B cell (primary cell): ENCODE results near the gene ARHGEF7. TPM values are rescaled to one million over a fixed set of nuclear protein-coding genes. Genes with fewer than 3 reads are reported as not detected.

Experiments used
- ATAC-seq: fragments of 200-7000 bp; cut with Tn5 transposase; one replicate; pipeline ENCODE4 v1.10.0; 2021; ENCODE audit warnings: low read depth, mild to moderate bottlenecking, moderate number of reproducible peaks, moderate library complexity
- CTCF ChIA-PET: fragments of 350-600 bp; sonication (Branson Sonifier 250); formaldehyde crosslinking; loops from one replicate; lab custom pipeline; 2021; ENCODE audit warnings: antibody characterized with exemption, inconsistent platforms; lab: Charles Lee
- POLR2A ChIA-PET: fragments of 350-600 bp; sonication (Branson Sonifier 250); formaldehyde crosslinking; loops from one replicate; lab custom pipeline; 2021; ENCODE audit warnings: antibody characterized with exemption; lab: Charles Lee
- DNase-seq: peaks from one replicate; pipeline ENCODE4 v3.0.0; 2013
- H2AFZ ChIP-seq: 2 replicates; pipeline ENCODE4 v1.6.1; 2012; ENCODE audit warnings: mild to moderate bottlenecking, low read depth, low read length; ENCODE audit not compliant: insufficient read depth, poor library complexity, severe bottlenecking
- H3K27ac ChIP-seq, 2 donors: 1 replicate in 1 of 2; 2 replicates in 1 of 2; pipeline ENCODE4 v1.5.1; 2012 to 2013; ENCODE audit warnings: low read length in 2 of 2, mild to moderate bottlenecking in 2 of 2, moderate library complexity in 1 of 2
- H3K27me3 ChIP-seq, 4 experiments: fragments of 200-600 bp in 1 of 4; sonication (generic) in 1 of 4; replicated peaks in 1 of 4; 1 replicate in 2 of 4; 2 replicates in 2 of 4; pipeline versions ENCODE4 v1.6.1 to v1.7.0; 2013 to 2016; ENCODE audit warnings: low read length in 3 of 4, mild to moderate bottlenecking in 2 of 4, mixed read lengths in 1 of 4, moderate library complexity in 1 of 4; ENCODE audit not compliant: insufficient read depth in 4 of 4, control insufficient read depth in 3 of 4; ENCODE audit errors: control extremely low read depth in 1 of 4
- H3K36me3 ChIP-seq, 2 experiments: replicated peaks in 1 of 2; 1 replicate in 1 of 2; 2 replicates in 1 of 2; pipeline versions ENCODE4 v1.6.1 to v1.7.1; 2013; ENCODE audit warnings: low read length in 1 of 2; ENCODE audit not compliant: insufficient read depth in 2 of 2, control insufficient read depth in 1 of 2; ENCODE audit errors: control extremely low read depth in 1 of 2, extremely low read depth in 1 of 2
- H3K4me1 ChIP-seq, 2 donors: fragments of 200-600 bp in 1 of 2; sonication (generic) in 1 of 2; 1 replicate in 1 of 2; 2 replicates in 1 of 2; pipeline versions ENCODE4 v1.5.1 to v1.6.1; 2013 to 2017; ENCODE audit warnings: low read length in 2 of 2; ENCODE audit not compliant: control insufficient read depth in 2 of 2, insufficient read depth in 2 of 2
- H3K4me2 ChIP-seq: replicated peaks from 2 replicates; pipeline ENCODE3; 2012; ENCODE audit warnings: mild to moderate bottlenecking, low read depth, low read length; ENCODE audit not compliant: poor library complexity, severe bottlenecking
- H3K4me3 ChIP-seq, 5 experiments: fragments of 200-600 bp in 1 of 5; sonication (generic) in 1 of 5; 1 replicate in 3 of 5; 2 replicates in 2 of 5; pipeline versions ENCODE4 v1.5.1 to v1.7.0; 2011 to 2016; ENCODE audit warnings: low read length in 4 of 5, mild to moderate bottlenecking in 4 of 5, low read depth in 2 of 5, control low read depth in 1 of 5, moderate library complexity in 1 of 5; ENCODE audit not compliant: insufficient read depth in 1 of 5; ENCODE audit errors: control extremely low read depth in 1 of 5, extremely low read depth in 1 of 5
- H3K79me2 ChIP-seq: fragments of 200-600 bp; sonication (generic); one replicate; pipeline ENCODE4 v1.6.0; 2016; ENCODE audit warnings: low read length; ENCODE audit not compliant: control insufficient read depth, insufficient read depth
- H3K9ac ChIP-seq: fragments of 200-600 bp; sonication (generic); 2 replicates; pipeline ENCODE4 v1.6.1; 2017; ENCODE audit warnings: mild to moderate bottlenecking, low read length, moderate library complexity
- H3K9me3 ChIP-seq, 3 donors: one replicate each; pipeline versions ENCODE4 v1.6.1 to v1.7.1; 2013; ENCODE audit warnings: low read length in 2 of 3; ENCODE audit not compliant: control insufficient read depth in 2 of 3, insufficient read depth in 1 of 3; ENCODE audit errors: control extremely low read depth in 1 of 3
- H4K20me1 ChIP-seq: 2 replicates; pipeline ENCODE4 v1.6.0; 2012; ENCODE audit warnings: mild to moderate bottlenecking, low read length; ENCODE audit not compliant: insufficient read depth, control insufficient read depth, poor library complexity, severe bottlenecking
- H3K27ac Mint-ChIP-seq: one replicate; pipeline ENCODE4 v1.8.0; 2021; ENCODE audit warnings: mixed read lengths
- H3K27me3 Mint-ChIP-seq: one replicate; pipeline ENCODE4 v1.8.0; 2021; ENCODE audit warnings: mixed read lengths
- H3K4me1 Mint-ChIP-seq: one replicate; pipeline ENCODE4 v1.8.0; 2021; ENCODE audit warnings: mixed read lengths
- H3K4me3 Mint-ChIP-seq: one replicate; pipeline ENCODE4 v1.8.0; 2021; ENCODE audit warnings: mixed read lengths
- H3K9me3 Mint-ChIP-seq: one replicate; pipeline ENCODE4 v1.8.0; 2022; ENCODE audit warnings: mixed read lengths; ENCODE audit not compliant: insufficient read depth
- CTCF ChIP-seq: fragments of 200-600 bp; IDR thresholded peaks from one replicate; pipeline ENCODE4 v1.8.0; 2022; ENCODE audit warnings: antibody characterized with exemption, mild to moderate bottlenecking
- EZH2 ChIP-seq: IDR thresholded peaks from 2 replicates; pipeline ENCODE4 v1.6.1; 2012; ENCODE audit warnings: borderline replicate concordance, low read depth, mild to moderate bottlenecking, moderate library complexity, low read length; ENCODE audit not compliant: insufficient read depth, poor library complexity, severe bottlenecking
- WGBS: methylation state at CpG from one replicate; pipeline ENCODE4 v1.1.5; 2013; ENCODE audit warnings: missing lambda C conversion rate; ENCODE audit not compliant: insufficient coverage; 5-methylcytosine and 5-hydroxymethylcytosine counted together
- intact Hi-C: fragments of 100-400 bp; cut with micrococcal nuclease; formaldehyde crosslinking; loops from one replicate; pipeline ENCODE4 v1.10.0; 2022
- polyA plus RNA-seq: library from polyadenylated mRNA; depleted of rRNA; stranded (reverse); fragments of >200 nt; gene quantifications from 2 replicates; pipeline ENCODE4 v1.2.3, GENCODE V29; 2012
- total RNA-seq, 2 donors: library from RNA; stranded (reverse); fragments of 120-200 nt in 1 of 2; gene quantifications; 1 replicate in 1 of 2; 2 replicates in 1 of 2; pipeline versions ENCODE4 v1.2.3 to v1.2.4, GENCODE V29; 2013 to 2022

Gene ARHGEF7
- total and polyA plus RNA-seq, 2 donors (not counting 1 experiment from before 2014, with no cell fraction given), result 62.3 to 125 TPM

GRCh38 chr13:111174377-111175114, 59.4 kb downstream of the ARHGEF7 start:
- Histone ChIP-seq H3K27ac (no peak overlapping the region), H3K27me3 (no peaks in the 10 kb centered on the region), H4K20me1 (peaks cover 22% of the 10 kb centered on the region), H2AFZ (no peak overlapping the region), H3K79me2 (peaks cover 100% of the 10 kb centered on the region), H3K9ac (no peak overlapping the region), H3K4me3 (no peak overlapping the region), H3K36me3 (peaks cover 14 to 37% of the 10 kb centered on the region in 2 experiments), H3K4me1 (peaks cover 35 to 46% of the 10 kb centered on the region in 2 donors), H3K9me3 (peaks cover 0 to 15% (median 7%) of the 10 kb centered on the region in 3 donors), H3K4me2 (no peak overlapping the region)
- ChIA-PET CTCF (interaction anchor here (1.4 kb wide), 2 partner anchors 37 to 40 kb away, joined by 3 read pairs; no protein-coding TSS in a partner anchor), POLR2A (no interaction called here)
- H3K4me1 Mint-ChIP-seq, result peaks cover 71% of the 10 kb centered on the region
- H3K9me3 Mint-ChIP-seq, result no peaks in the 10 kb centered on the region
- no peak for DNase-seq
- TF ChIP-seq EZH2 (no peak), CTCF (no peak)
- no peaks in the 10 kb centered on the region for H3K27me3 Mint-ChIP-seq
- 81% methylated on average over 14 of the region's 15 CpGs for WGBS
- peak overlapping the region; percentile 68 for H3K27ac Mint-ChIP-seq
- ATAC-seq, result no peak
- H3K4me3 Mint-ChIP-seq, result no peak overlapping the region
- intact Hi-C loops, result no loop called here

GRCh38 chr13:111175372-111175771, 60.3 kb downstream of the ARHGEF7 start:
- 100% methylated on average over 4 of the region's 4 CpGs for WGBS
- peaks cover 100% of the 10 kb centered on the region for H3K79me2 ChIP-seq
- no peaks in the 10 kb centered on the region for H3K27me3 ChIP-seq
- no peaks in the 10 kb centered on the region for H3K27me3 Mint-ChIP-seq
- intact Hi-C loops, result no loop called here
- H3K27ac ChIP-seq, result peak overlapping the region in 1 of 2 donors; percentile 73
- ATAC-seq (no peak), DNase-seq (no peak)
- no peaks in the 10 kb centered on the region for H3K9me3 Mint-ChIP-seq
- H3K4me1 ChIP-seq, result peaks cover 43 to 53% of the 10 kb centered on the region in 2 donors
- H3K9ac ChIP-seq, result no peak overlapping the region
- H3K4me3 ChIP-seq, result no peak overlapping the region
- peaks cover 14 to 34% of the 10 kb centered on the region in 2 experiments for H3K36me3 ChIP-seq
- peaks cover 76% of the 10 kb centered on the region for H3K4me1 Mint-ChIP-seq
- no peak overlapping the region for H2AFZ ChIP-seq
- TF ChIP-seq EZH2 (no peak), CTCF (no peak)
- peaks cover 24% of the 10 kb centered on the region for H4K20me1 ChIP-seq
- H3K27ac Mint-ChIP-seq, result peak overlapping the region; percentile 68
- H3K9me3 ChIP-seq, result peaks cover 0 to 15% (median 7%) of the 10 kb centered on the region in 3 donors
- CTCF ChIA-PET, result no interaction called here
- H3K4me3 Mint-ChIP-seq, result no peak overlapping the region
- no peak overlapping the region for H3K4me2 ChIP-seq
- POLR2A ChIA-PET, result no interaction called here
